ENCODE results near the gene LYRM4.

The LYRM4 gene

GRCh38 chr6:5174244-5174643, 86.5 kb downstream of the LYRM4 start:
- ChIA-PET CTCF (no interaction called here), POLR2A (ENCODE audit: low non-redundant PET) (no interaction called here)
- no peak for DNase-seq (ENCODE audit: low spot score)

GRCh38 chr6:5173810-5174209, 86.9 kb downstream of the LYRM4 start:
- ChIA-PET CTCF (no interaction called here), POLR2A (ENCODE audit: low non-redundant PET) (no interaction called here)
- no peak for DNase-seq (ENCODE audit: low spot score)
- no peak overlapping the region for H3K27ac ChIP-seq
- no peak for TF ChIP-seq CTCF (conservative IDR thresholded peaks at IDR 0.05; ENCODE audit: low read depth)

More at GRCh38 chr6:5174244-5174643, 86.5 kb downstream of the LYRM4 start:
- no peak for TF ChIP-seq CTCF (conservative IDR thresholded peaks at IDR 0.05; ENCODE audit: low read depth)
- no peak overlapping the region for H3K27ac ChIP-seq

- ChIA-PET CTCF (no interaction called here), POLR2A (ENCODE audit: low non-redundant PET) (no interaction called here)
- no peak overlapping the region for H3K27ac ChIP-seq
- no peak for TF ChIP-seq CTCF (conservative IDR thresholded peaks at IDR 0.05; ENCODE audit: low read depth)
- DNase-seq (ENCODE audit: low spot score) = no peak
These were observed 87.8 kb downstream of the LYRM4 start for GRCh38 chr6:5172897-5173474.

- CTCF ChIA-PET = interaction anchor here (0.8 kb wide), 1 partner anchor 29 kb away, joined by 4 read pairs; no protein-coding TSS in a partner anchor
These were observed 88.6 kb downstream of the LYRM4 start for GRCh38 chr6:5172041-5172653.

GRCh38 chr6:5167501-5167900, 93.2 kb downstream of the LYRM4 start:
- DNase-seq (ENCODE audit: low spot score) = no peak
- TF ChIP-seq CTCF (conservative IDR thresholded peaks at IDR 0.05; ENCODE audit: low read depth) = no peak
- no peak overlapping the region for H3K27ac ChIP-seq
- CTCF ChIA-PET = no interaction called here
- POLR2A ChIA-PET (ENCODE audit: low non-redundant PET) = no interaction called here

More at GRCh38 chr6:5172041-5172653, 88.6 kb downstream of the LYRM4 start:
- no peak for DNase-seq (ENCODE audit: low spot score)
- no peak overlapping the region for H3K27ac ChIP-seq
- no peak for TF ChIP-seq CTCF (conservative IDR thresholded peaks at IDR 0.05; ENCODE audit: low read depth)
- POLR2A ChIA-PET (ENCODE audit: low non-redundant PET) = no interaction called here

- ChIA-PET POLR2A (ENCODE audit: low non-redundant PET) (no interaction called here), CTCF (interaction anchor here (0.6 kb wide), 1 partner anchor 21 kb away, joined by 5 read pairs; no protein-coding TSS in a partner anchor)
- H3K27ac ChIP-seq = no peak overlapping the region
- DNase-seq (ENCODE audit: low spot score) = no peak
- TF ChIP-seq CTCF (conservative IDR thresholded peaks at IDR 0.05; ENCODE audit: low read depth) = no peak
These were observed 96.7 kb downstream of the LYRM4 start for GRCh38 chr6:5164092-5164491.
